HG03159 (cell line): ENCODE measurements around the gene GGN.

Source experiments
- ATAC-seq: cut with Tn5 transposase; IDR thresholded peaks from one replicate; pipeline ENCODE4 v1.9.1; 2021; ENCODE audit warnings: mild to moderate bottlenecking, moderate library complexity; ENCODE audit not compliant: unreplicated experiment

Gene GGN

DNA sequence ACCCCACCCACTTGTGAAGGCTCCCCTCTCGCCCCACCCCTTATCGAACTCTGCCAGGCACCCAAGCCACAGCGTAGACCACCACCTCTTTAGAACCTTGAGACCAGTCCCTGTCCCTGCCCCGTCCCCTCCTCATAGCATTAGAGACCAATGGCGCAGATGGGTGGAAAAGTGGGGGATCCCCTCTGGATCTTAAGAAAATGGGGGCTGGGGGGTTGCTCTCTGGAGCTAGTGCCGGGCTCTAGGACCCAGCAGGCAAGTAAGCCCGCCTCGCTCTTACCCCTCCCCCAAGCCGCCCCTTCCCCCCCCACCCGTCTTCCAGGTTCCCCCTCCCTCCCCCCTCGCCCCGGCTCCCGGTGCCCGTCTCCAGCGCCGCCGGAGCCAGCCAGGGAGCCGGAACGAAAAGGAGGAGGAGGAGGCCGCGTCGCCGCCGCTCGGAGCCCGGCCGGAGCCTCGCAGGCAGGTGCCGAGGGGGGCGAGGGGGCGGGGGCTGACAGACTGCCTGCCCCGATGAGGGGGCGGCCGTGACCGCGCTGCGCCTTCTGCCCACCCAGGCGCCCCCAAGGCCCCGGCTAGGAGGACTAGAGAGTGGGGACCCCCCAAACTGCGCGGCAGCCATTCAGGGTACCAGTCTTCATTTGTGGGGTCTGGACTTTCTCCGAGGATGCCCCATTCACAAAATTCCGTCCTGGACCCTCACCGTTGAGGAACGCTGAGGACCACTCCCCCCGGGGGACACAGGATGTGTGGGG lies 691 bp upstream of the GGN start, which contains the start of gene SPRED3:
SPRED3 (plus strand) TSS at position 349 of the 752 bp plus-strand sequence. CDS start 1,606 bp downstream, outside the sequence.
- ATAC-seq = no peak

DNA sequence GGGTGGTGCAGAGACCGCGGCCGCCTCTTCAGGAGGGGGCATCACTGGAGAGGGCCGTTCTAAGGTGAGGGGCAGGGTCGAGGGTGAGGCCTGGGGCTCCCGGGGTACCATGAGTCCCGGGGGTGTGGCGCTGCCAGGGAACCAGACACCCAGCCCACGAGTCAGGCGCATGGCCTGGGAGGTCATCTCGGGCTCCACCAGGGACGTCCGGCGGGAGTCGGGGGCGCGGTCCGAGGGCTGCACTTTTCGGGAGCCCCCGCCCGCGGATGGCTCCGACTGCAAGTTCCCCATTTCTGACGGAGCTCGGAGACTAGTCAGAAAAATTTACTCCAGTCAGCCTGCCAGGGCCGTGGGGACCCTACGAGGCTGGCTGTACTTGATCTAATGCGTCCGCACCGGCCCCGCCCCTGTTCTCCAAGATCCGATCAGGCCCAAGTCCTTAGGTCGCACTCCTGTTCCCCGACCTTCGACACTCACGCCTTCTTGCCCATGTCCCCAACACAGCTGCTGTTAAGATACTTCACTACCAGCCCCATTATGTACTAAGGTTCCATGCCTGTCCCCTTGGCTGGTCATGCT lies 774 bp downstream of the GGN start:
- ATAC-seq = no peak

DNA sequence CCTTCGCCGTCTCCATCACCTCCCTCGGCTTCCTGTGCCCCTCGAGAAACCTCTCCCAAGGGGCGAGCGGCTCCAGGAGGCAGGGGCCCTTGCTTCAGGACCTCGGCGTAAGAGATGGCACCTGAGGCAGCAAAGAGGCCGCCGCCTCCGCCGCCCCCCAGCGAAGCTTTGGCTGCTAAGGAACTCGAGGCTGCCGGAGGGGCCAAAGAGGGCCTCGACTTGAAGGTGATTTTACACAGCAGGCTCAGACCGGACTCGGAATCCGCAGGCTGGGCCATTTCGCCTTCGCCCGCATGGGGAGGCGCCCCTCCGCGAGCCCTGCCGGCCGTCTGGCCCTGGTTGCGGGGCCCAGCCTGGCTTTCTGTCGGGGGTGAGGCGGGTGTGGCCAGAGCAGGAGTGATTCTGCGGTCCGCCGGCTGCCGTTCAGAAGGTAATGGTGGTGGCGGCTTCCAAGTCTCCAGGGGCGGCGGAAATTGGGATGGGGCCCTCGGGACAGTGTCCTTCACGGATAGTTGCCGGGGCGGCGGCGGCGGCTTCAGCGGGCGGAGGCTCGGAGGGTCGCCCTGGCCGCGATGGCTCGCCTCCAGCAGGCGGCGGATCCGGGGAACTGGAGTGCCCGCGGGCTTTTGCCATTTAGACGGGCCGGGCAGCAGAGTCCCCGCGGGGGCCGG lies 1.4 kb downstream of the GGN start:
- ATAC-seq = no peak

DNA sequence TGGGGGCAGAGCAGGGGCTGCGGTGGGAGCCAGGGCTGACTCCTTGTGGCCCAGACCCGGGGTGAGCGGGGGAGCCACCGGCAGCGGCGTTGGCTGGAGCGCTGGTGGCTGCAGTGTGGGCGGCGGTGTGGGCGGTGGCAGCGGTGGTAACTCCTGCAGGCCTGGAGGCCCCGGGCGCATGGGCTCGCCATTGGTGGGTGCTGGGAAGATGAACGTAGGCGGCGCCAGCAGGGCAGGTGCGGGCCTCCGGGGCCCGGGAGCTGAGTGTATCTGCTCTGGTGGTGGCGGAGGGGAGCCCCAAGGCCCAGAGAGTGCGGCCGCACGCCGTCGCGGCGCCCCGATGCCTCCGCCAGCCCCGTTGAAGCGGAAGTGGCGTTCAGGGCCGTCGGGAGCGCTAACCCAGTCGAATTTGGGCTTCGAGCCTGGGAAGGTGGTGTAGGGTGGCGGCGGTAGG lies 2.0 kb downstream of the GGN start:
- ATAC-seq = no peak

DNA sequence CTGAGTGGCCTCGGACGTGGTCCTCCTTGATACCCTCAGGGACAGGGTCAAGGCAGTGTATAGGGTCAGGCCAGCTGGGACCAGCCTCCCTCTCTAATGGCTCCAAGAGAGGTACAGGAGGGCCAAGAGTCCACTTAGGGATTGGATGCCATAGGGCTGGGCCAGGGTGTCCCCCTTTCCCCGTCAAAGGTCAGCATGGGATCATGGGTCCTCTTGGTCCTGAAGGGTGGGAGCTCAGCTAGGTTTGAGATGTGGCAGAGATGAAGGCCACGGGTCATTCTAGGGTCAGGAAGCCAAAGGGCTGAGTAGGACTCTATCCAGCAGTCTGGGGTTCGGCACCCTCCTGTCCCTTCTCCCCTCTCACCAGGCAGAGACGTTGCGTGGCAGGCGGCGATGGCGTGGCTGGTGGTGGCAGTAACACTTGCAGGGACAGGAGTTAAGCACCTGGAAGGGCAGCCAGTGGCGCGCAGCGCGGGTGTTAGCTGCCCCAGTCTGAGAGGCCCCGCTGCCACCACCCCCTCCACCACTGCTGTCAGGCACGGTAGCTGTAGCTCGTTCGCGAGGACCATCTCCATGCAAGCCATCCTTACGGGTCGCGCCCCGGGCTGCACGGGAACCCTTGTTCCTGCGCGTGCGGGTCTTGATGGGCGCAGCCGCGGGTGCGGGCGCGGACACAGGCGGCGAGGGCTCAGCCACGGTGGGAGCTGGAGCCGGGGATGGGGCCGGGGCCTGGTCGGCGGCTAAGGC lies 2.6 kb downstream of the GGN start:
- ATAC-seq = no peak

DNA sequence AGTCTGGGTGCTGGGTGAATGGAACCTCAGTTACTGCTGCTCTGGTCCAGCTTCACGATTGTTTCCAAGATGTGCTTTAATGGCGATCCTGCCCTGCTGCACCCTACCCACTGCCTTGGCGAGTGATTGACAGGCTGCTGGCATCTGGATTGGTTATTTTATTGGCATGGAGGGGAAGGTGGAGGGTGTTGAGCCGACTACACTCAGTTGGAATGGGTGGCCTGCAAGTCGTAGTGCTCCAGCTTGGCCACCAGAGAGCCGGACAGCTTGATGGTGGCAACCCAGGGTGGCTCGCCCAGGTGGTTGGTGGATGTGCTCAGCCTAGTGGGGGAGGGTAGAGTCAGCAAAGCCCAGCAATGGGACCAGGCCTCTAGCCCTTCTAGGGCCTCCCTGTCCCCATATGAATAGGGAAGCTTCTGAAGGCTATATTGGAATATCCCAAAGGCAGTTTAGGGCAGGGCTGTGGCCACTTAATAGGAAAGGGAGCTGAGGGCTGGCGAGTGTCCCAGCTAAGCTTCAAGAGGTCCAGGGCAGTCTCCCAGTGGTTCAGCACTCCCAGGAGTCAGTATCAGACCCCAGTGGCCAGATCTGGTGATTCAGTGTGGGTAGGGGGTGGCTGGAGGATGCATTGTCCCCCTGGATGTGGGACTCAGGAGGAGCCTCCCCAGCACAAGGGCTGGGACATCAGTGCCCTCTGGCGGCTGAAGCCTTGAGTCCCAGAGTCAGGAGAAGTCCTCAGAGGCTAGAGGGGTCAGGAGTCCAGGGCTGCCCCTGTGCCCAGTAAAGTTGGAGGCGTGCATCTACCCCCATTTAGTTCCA lies 3.4 kb downstream of the GGN start:
- ATAC-seq = no peak

DNA sequence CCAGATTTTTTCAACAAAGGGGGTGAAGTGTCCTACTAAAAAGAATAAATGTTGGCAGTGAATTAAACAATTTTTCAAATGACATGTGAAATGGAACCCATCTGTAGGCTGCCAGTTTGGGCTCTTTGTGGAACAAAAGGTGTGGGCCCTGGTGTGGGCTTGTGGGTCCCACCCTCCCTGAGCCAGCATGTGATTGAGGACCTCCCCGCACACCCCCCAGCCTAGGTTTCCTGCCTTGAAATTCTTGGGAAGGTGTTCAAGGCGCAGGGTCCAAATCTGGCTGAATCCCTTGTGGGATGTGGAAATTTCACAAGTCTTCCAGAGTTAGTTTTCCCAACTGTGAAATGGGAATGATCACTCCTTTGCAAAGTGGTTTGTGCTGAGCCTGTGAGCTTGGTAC lies 4.1 kb downstream of the GGN start:
- ATAC-seq = no peak

DNA sequence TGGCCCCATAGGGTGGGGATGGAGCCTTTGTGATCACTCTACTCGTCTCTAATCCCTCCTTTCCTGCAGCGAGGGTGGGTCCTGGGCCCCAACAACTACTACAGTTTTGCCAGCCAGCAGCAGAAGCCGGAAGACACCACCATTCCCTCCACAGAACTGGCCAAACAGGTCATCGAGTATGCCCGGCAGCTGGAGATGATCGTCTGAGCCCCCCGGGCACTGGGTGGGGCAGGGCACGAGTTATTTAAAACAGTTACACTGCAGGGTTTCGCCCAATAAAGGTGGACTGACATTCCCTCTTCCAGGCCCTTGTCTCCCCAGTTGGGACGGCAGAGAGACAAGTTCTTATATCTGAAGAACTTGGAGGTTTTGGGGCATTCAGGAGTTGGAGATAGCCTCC lies 4.7 kb downstream of the GGN start:
- no peak for ATAC-seq

DNA sequence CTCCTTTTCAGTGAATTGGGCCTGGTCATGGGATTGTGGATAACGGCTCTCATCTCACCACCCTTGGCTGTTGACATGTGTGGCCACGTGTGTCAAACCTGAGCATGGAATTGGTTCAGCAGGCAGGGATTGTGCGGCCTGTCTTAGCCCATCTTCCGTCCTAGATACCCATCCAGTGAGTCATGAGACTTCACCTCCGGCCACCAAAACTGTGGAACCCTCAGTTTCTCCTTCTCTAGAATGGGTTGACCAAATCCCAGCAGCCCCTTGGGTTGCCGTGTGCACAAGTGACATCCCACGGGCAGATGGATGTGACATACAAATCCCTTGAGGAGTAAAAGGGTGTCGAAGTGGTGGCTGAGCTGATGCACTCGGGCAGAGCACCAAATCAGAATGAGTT lies 6.7 kb downstream of the GGN start:
- no peak for ATAC-seq

DNA sequence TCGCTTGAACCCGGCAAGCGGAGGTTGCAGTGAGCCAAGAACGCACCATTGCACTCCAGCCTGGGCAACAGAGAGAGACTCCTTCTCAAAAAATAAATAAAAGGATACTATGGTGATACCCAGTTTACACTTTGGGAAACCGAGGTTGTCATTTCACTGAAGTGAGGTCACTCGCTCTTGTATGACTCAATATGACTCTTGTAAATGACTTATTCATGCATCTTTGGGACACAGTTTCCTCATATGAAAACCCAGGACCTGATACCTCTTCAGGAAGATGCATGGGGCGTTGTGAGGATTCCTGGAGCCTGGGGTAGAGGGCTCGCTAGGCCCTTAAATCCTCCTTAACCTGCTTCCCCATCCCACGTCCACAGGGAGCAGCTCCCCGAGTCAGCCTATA lies 9.0 kb downstream of the GGN start:
- no peak for ATAC-seq

DNA sequence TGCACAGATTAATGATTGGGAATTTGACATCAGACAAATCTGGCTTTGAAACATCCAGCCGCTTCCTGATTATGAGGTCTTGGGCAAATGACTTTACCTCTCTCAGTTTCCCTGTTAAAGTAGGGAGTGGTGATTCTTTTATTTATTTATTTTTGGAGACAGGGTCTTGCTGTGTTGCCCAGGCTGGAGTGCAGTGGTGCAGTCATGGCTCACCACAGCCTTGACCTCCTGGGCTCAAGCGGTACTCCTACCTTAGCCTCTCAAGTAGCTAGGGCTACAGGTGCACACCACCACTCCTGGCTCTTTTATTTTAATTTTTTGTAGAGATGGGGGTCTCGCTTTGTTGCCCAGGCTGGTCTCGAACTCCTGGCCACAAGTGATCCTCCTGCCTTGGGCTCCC lies 10.8 kb downstream of the GGN start:
- no peak for ATAC-seq

DNA sequence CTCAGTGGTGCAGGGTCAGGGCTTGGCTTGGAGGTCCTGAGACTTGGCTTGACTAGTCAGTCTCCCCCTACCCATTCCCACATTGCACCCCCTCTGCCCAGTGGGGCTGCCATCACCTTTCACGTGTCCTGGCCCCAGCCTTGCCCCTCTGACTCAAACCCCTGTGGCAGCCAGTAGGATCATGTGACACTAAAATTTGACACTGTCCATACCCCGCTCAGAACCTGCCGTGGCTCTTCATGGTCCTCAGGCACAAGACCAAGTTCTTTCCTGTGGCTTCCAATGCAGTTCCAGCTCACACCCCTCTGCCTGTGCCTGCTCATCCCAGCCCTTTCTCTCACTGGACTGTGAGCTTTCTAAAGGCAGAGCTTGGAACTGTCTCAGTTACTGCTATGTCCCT lies 11.3 kb downstream of the GGN start:
- no peak for ATAC-seq

DNA sequence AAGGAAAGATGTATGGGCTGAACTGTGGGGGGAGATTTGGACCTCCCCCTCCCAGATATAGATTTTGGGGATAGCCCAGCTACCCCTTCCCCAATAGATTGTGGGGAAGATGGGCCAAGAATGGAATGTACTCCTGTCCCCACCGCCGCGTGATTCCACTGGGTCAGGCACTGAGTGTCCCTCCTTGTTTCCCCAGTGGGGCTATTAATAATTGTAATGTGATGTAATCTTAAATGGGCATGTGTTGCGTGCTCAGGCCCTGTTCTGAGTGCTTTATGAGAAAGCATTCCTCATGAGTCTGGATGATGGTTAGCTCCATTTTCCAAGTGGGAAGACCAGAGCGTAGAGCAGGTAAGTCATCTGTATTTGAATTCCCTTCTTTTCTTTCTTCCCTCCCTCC lies 12.1 kb downstream of the GGN start:
- ATAC-seq = no peak

DNA sequence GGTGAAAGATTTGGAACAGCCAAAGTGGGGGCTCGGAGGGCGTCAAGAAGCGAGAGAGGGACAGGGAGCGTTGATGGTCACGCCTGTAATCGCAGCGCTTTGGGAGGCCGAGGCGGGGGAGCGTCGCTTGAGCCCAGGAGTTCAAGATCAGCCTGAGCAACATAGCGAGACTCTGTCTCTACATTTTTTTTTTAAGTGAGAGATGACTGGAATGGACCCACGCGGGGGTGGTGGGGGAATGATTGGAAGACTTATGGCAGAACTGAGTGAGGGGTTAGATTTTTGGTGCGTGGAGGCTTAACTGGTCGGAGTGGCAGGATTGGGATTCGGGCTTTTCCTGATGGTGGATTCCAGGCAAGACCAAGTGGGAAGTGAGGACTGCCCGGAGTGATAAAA lies 12.7 kb downstream of the GGN start:
- ATAC-seq = no peak

DNA sequence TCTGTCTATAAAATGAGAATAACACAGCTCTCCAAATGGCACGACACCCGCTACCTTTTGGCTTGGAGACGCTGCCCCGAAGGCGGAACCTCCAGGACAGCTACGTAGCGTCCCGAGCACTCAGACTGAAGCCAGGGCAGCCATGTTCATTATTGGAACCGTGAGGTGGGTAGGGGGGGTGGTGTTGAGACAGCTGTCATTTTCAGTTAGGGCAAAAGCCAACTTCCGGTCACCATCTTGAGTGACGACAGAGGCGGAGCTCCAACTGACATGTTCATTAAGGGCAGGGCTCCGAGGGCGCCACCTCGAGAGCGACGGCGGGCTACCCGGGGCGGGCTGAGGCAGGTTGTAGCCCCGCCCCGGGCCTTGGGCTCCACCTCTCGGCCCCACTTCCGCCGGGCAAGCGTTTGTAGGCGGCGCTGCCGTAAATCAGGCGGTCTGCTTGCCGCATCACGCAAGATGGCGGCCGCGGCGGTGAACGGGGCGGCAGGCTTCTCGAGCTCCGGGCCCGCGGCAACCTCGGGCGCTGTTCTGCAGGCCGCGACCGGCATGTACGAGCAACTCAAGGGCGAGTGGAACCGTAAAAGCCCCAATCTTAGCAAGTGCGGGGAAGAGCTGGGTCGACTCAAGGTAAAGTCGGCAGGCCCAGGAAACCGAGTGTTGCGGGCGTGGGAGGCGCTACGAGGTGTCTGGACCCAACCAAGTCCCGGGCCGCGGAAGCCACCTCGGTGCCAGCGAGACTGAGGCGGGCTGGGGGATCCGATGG lies 13.3 kb downstream of the GGN start, which contains the start of gene PSMD8:
PSMD8 (plus strand) TSS at position 240 of the 766 bp plus-strand sequence; CDS start at position 271, 31 bp downstream.
- peak; percentile 95 for ATAC-seq

DNA sequence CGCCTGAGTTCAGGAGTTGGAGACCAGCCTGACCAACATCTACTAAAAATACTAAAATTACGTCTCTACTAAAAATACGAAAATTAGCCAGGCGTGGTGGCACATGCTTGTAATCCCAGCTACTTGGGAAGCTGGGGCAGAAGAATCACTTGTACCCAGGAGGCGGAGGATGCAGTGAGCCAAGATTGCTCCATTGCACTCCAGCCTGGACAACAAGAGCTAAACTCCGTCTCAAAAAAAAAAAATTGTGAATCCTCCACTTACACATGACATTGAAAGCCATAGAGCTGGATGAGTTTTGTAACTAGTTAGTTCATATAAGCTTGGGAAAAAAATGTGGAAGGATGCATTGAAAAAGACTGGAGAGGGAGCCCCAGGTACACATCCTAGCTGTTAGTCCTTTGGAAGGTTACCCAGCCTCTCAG lies 13.9 kb downstream of the GGN start:
- ATAC-seq = no peak

DNA sequence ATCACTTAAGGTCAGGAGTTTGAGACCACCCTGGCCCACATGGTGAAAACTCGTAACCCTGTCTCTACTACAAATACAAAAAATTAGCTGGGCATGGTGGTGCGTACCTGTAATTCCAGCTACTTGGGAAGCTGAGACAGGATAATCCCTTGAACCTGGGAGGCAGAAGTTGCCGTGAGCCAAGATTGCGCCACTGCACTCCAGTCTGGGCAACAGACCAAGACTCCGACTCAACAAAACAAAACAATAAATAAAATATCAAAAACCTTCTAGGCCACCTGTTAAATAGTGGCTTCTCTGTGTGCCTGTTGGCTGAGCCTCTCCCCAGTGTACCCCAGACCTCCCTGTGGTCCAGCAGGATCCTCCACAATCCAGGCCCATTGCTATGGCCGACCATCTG lies 16.8 kb downstream of the GGN start:
- ATAC-seq = no peak

DNA sequence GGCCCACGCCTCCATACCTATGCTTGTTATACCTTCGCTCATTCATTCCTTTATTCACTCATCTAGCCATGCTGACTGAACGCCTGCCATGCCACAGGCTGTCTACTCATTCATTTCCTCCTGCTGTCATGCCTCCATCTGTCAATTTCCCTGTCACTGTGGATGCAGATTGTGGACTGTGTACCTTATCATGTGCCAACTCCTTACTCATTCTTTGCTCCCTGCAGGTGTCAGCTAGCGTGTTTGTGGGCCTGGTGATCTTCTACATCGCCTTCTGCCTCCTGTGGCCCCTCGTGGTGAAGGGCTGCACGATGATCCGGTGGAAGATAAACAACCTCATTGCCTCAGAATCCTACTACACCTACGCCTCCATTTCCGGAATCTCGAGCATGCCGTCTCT lies 17.5 kb downstream of the GGN start:
- ATAC-seq = no peak

DNA sequence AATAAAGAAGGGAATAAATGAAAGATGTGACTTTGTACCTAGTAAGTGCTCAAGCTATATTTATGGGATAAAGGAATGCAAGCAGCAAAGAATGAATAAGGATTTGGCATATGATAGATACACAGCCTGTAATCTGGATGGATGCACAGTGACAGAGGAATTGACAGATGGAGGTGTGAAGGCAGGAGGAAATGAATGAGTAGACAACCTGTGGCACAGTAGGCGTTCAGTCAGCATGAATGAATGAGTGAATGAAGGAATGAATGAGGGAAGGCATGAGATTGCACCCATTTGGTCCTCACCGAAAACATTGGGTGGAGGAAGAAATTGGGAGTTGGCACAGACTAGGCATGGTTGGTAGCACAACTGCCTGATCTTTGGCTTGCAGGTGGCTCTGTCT lies 18.2 kb downstream of the GGN start:
- no peak for ATAC-seq

DNA sequence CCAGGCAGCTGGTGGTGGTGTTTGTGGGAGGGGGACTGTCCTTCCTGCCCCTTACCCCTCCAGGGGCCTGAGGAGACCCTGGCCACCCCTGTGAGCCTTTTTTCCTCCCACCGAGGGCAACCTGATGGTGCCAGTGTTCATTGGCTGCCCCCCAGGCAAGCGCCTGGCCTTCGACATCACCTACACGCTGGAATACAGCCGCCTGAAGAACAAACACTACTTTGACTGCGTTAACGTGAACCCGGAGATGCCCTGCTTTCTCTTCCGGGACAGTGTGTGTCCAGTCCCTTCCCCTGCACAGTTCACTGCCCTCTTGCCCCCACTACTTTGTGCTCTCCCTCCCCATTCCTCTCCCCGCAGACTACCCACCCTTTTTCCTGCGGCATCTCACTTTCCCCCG lies 20.8 kb downstream of the GGN start:
- no peak for ATAC-seq
